Measurements from ENCODE around the gene RNASEH2B. TPM values are rescaled to one million over a fixed set of nuclear protein-coding genes. Genes with fewer than 3 reads are reported as not detected.

RNASEH2B gene
- total and polyA plus RNA-seq, 2 of the 8 experiments (the other 6 are each of a cell fraction or from before 2014, with no cell fraction given) = 19.3 to 43.9 TPM

DNA sequence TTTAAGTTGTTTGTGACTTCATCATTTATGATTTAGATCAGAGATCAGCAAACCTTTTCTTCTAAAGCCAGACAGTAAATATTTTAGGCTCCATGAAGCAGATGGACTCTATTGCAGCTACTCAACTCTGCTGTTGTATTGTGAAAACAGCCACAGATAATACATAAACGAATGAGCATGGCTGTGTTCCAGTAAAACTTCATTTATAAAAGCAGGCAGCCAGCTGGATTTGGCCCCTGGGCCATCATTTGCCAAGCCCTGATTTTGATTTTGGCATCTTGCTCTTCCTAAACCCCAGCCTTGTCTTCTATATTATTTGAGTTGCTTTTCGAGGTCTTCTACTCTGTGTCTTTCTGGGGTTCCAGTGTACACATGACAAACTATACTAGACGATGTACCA is 41.3 kb downstream of the RNASEH2B start (continued):
- TF ChIP-seq GTF2F1 (IDR thresholded peaks at IDR 0.05; ENCODE audit: borderline replicate concordance, low read depth, low read length) (no peak), SIN3A (conservative IDR thresholded peaks at IDR 0.05 in 1 of 2, IDR thresholded peaks at IDR 0.05 in 1 of 2; ENCODE audit: low read depth in 1 of 2, low read length in 2 of 2) (no peak), KDM4A (IDR thresholded peaks at IDR 0.05; ENCODE audit: low read depth, low read length, severe bottlenecking) (no peak)

Measured in H1 (cell line).